ENCODE measurements around the gene NCBP1. TPM values are rescaled to one million over a fixed set of nuclear protein-coding genes. Genes with fewer than 3 reads are reported as not detected.

Gene NCBP1
- total RNA-seq, 1 donor from 2014 or later = 52.2 TPM

DNA sequence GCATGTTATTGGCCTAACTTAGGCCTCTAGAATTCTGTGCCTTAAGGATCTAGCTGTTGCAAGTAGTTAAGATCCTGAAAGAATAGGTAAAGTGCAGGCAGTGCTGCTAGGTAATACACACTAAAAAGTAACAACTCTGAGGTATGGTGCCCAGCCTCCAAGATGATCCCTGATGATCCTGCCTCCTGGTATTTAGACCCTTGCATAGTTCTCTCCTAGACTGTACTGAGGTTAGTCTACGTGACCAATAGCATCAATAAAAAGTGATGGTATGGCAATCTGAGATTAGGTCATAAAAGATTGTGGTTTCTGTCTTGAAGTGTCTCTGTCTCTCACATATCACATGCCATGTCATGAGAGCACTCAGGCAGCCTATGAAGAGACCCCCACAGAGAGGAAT, 9.7 kb upstream of the NCBP1 start:
- no peak overlapping the region for H3K4me3 Mint-ChIP-seq
- peaks cover 36% of the 10 kb centered on the region for H3K36me3 Mint-ChIP-seq (ENCODE audit: low read depth)
- no peak for DNase-seq (ENCODE audit: low read depth, low spot score)
- H3K27me3 Mint-ChIP-seq (ENCODE audit: low read depth) = no peaks in the 10 kb centered on the region
- no peak overlapping the region for H3K27ac Mint-ChIP-seq (ENCODE audit: unreplicated experiment)
- H3K9me3 Mint-ChIP-seq = no peaks in the 10 kb centered on the region
- peaks cover 3% of the 10 kb centered on the region for H3K4me1 Mint-ChIP-seq
- TF ChIP-seq CTCF (conservative IDR thresholded peaks at IDR 0.05) = no peak

- H3K4me3 Mint-ChIP-seq = no peak overlapping the region
- H3K36me3 Mint-ChIP-seq (ENCODE audit: low read depth) = peaks cover 31% of the 10 kb centered on the region
- H3K27ac Mint-ChIP-seq (ENCODE audit: unreplicated experiment) = no peak overlapping the region
- TF ChIP-seq CTCF (conservative IDR thresholded peaks at IDR 0.05) = no peak
- H3K9me3 Mint-ChIP-seq = no peaks in the 10 kb centered on the region
- H3K4me1 Mint-ChIP-seq = peaks cover 14% of the 10 kb centered on the region
- H3K27me3 Mint-ChIP-seq (ENCODE audit: low read depth) = no peaks in the 10 kb centered on the region
- DNase-seq (ENCODE audit: low read depth, low spot score) = no peak
These were observed 8.0 kb upstream of the NCBP1 start for GRCh38 chr9:97625620-97626019.

GRCh38 chr9:97627624-97628023, 6.0 kb upstream of the NCBP1 start:
- peaks cover 20% of the 10 kb centered on the region for H3K4me1 Mint-ChIP-seq
- DNase-seq (ENCODE audit: low read depth, low spot score) = no peak
- no peak for TF ChIP-seq CTCF (conservative IDR thresholded peaks at IDR 0.05)
- peak overlapping the region; percentile 52 for H3K4me3 Mint-ChIP-seq
- no peaks in the 10 kb centered on the region for H3K9me3 Mint-ChIP-seq
- no peaks in the 10 kb centered on the region for H3K27me3 Mint-ChIP-seq (ENCODE audit: low read depth)
- H3K27ac Mint-ChIP-seq (ENCODE audit: unreplicated experiment) = no peak overlapping the region
- H3K36me3 Mint-ChIP-seq (ENCODE audit: low read depth) = peaks cover 13% of the 10 kb centered on the region

GRCh38 chr9:97628668-97629067, 5.0 kb upstream of the NCBP1 start:
- Mint-ChIP-seq H3K36me3 (ENCODE audit: low read depth) (peaks cover 8% of the 10 kb centered on the region), H3K27me3 (ENCODE audit: low read depth) (no peaks in the 10 kb centered on the region), H3K27ac (ENCODE audit: unreplicated experiment) (no peak overlapping the region), H3K4me1 (peaks cover 20% of the 10 kb centered on the region), H3K9me3 (no peaks in the 10 kb centered on the region), H3K4me3 (peak overlapping the region; percentile 45)
- no peak for DNase-seq (ENCODE audit: low read depth, low spot score)
- TF ChIP-seq CTCF (conservative IDR thresholded peaks at IDR 0.05) = no peak

- Mint-ChIP-seq H3K4me1 (peaks cover 20% of the 10 kb centered on the region), H3K9me3 (no peaks in the 10 kb centered on the region), H3K4me3 (peak overlapping the region; percentile 45), H3K36me3 (ENCODE audit: low read depth) (peaks cover 4% of the 10 kb centered on the region), H3K27me3 (ENCODE audit: low read depth) (no peaks in the 10 kb centered on the region), H3K27ac (ENCODE audit: unreplicated experiment) (no peak overlapping the region)
- TF ChIP-seq CTCF (conservative IDR thresholded peaks at IDR 0.05) = no peak
- no peak for DNase-seq (ENCODE audit: low read depth, low spot score)
These were observed 4.5 kb upstream of the NCBP1 start for GRCh38 chr9:97629156-97629555.

GRCh38 chr9:97630591-97630990, 3.0 kb upstream of the NCBP1 start:
- Mint-ChIP-seq H3K4me3 (peak overlapping the region; percentile 67), H3K27ac (ENCODE audit: unreplicated experiment) (no peak overlapping the region), H3K9me3 (no peaks in the 10 kb centered on the region), H3K27me3 (ENCODE audit: low read depth) (no peaks in the 10 kb centered on the region), H3K36me3 (ENCODE audit: low read depth) (no peaks in the 10 kb centered on the region), H3K4me1 (peaks cover 32% of the 10 kb centered on the region)
- no peak for TF ChIP-seq CTCF (conservative IDR thresholded peaks at IDR 0.05)
- DNase-seq (ENCODE audit: low read depth, low spot score) = no peak
